IPS-18c (cell line): Measurements from ENCODE around the gene SIPA1.
"Not testable (repeated sequence)": the region's sequence is repeated elsewhere in the genome, so short reads cannot be mapped to it uniquely, and the experiment has no call there.

Experiments used
- H3K4me3 ChIP-seq: 2 replicates; pipeline ENCODE4 v1.7.0; 2013; ENCODE audit warnings: low read depth, mild to moderate bottlenecking, low read length, moderate library complexity; ENCODE audit not compliant: insufficient read depth
- H3K9me3 ChIP-seq: one replicate; pipeline ENCODE4 v1.6.1; 2013; ENCODE audit warnings: mild to moderate bottlenecking, low read length, moderate library complexity; ENCODE audit not compliant: control insufficient read depth, insufficient read depth

The SIPA1 gene

DNA sequence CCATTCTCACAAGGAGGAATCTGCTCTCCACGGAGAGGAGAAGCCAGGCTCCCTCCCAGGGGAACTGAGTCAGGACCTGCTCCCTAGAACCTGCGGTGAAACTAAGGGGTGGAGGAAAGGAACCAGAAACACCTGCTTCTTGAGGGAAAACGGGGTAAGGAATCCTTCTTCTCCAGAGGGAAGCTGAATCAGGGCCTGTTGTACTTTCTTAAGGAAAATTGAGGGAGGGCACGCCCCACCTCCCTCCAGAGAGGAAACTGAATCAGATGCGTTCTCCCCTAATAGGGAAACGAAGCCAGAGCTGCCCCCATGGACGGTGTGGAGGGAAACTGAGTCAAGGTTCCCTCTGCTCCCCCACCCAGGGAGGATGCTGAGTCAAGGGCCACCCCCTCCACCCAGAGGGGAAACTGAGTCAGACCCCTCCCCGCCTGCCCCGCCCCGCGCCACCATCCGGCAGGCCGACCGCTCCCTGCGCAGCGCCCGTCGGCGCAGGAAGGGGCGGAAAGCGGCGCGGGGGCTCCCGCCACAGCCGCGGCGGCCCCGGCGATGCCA, 24.4 kb downstream of the SIPA1 start:
- H3K9me3 ChIP-seq, result no peaks in the 10 kb centered on the region
- peak overlapping the region; percentile 92 for H3K4me3 ChIP-seq

DNA sequence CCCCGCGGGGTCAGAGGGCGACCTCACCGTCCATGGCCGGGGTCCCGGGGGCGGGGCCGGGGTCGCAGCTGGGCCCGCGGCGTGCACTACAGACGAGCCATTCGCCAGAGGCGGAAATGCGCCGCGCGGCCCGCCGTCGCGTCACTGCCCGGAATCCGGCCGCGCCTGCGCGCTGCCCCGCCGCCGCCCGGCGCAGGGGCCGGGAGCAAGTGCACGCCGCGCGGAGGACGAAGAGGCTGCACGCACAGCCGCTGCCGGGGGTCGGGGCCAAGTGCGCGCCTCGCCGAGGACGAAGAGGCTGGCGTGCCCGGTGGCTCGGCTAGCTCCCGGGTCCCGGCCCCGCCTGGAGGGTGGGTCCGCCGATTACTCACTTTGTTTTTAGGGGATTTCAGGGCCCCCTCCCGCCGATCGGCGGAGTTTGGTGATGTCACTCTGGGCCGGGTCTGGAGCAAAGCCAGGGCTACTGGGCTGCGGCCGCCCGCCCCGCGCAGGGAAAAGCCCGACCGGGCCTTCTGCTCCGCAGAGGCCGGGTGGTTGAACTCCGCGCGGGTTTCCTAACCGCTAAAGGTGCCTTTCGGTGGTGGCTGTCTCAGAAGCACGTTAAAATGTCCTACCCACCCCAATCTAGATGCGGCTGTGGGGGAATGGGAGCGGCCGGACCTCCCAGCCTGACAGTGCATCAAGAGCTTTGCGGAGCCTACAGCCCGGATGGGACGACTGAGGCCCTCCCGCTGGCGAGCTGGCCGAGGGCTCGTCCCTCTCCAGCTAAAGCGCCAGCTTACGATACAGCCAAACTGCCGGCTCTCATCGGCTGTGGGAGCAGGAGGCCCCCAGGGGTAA, 25.1 kb downstream of the SIPA1 start, which contains the start of gene RELA:
RELA (minus strand) TSS at position 118 of the 840 bp plus-strand sequence; CDS start at position 34, 84 bp downstream.
- no peaks in the 10 kb centered on the region for H3K9me3 ChIP-seq
- H3K4me3 ChIP-seq, result peak within 1 kb of the TSS; percentile 92

DNA sequence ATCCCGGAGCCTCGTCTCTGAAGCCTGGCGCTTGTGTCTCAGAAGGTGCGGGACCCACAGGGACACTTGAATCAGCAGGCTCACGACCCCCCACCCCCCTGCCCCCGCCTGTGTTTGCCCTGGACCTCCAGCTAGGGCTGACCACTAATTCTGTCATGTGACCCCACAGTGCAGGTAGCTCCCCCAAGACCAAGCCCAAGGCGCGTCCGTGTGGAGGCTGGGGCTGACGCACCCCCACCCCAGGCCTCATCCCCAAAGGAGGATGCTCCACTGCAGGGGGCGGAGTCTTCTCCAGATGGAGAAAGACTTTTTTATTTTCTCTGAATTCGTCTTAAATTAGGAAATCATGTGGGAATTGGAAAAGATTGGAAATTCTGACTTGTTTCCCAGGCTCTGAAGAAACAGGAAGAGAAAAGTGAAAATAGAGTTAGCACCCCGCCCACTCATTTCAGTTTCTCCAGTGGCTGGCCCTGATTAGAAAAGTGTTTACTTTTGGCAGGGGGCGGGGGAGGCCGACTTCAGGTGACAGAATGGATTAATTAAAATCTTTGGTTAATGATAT, 25.8 kb downstream of the SIPA1 start:
- H3K9me3 ChIP-seq, result no peaks in the 10 kb centered on the region
- peak overlapping the region; percentile 92 for H3K4me3 ChIP-seq

DNA sequence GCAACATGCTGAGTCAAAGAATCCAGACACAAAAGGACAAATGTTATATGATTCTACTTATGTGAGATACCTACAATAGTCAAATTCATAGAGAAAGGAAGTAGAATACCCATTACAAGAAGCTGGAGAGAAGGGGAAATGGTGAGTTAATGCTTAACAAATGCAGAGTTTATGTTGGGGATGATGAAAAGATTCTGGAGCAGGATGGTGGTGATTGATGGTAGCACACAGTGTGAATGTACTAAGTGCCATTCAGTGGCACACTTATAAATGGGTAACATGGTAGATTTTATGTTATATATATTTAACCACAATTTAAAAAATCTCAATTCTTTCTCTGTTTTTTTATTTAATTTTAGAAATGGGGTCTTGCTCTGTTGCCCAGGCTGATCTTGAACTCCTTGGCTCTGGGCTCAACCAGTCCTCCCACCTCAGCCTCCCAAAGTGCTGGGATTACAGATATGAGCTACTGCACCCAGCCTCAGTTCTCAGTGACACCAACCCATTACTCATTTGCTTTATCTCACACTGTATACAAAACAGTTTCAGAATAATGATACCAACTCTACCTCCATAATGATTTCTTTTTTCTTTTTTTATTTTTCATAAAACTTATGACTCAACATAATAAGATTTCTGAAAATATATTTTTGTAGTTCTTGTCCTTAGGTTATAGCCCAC, 34.4 kb downstream of the SIPA1 start:
- no peak overlapping the region for H3K4me3 ChIP-seq

DNA sequence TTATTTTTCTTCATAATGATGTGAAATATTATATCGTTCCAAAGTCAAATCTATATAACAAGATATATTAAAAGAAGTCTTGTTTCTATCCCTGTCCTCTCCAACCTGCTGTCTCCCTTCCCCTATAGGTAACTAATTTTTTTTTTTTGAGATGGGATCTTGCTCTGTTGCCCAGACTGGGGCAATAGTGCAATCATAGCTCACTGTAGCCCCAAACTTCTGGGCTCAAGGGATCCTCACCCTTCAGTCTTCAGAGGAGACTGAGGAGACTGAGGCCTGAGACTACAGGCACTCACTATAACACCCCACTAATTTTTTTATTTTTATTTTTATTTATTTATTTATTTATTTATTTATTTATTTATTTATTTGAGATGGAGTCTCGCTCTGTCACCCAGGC, 35.1 kb downstream of the SIPA1 start:
- H3K4me3 ChIP-seq, result no peak overlapping the region
- no peaks in the 10 kb centered on the region for H3K9me3 ChIP-seq

More for the DNA sequence above, 34.4 kb downstream of the SIPA1 start:
- no peaks in the 10 kb centered on the region for H3K9me3 ChIP-seq

DNA sequence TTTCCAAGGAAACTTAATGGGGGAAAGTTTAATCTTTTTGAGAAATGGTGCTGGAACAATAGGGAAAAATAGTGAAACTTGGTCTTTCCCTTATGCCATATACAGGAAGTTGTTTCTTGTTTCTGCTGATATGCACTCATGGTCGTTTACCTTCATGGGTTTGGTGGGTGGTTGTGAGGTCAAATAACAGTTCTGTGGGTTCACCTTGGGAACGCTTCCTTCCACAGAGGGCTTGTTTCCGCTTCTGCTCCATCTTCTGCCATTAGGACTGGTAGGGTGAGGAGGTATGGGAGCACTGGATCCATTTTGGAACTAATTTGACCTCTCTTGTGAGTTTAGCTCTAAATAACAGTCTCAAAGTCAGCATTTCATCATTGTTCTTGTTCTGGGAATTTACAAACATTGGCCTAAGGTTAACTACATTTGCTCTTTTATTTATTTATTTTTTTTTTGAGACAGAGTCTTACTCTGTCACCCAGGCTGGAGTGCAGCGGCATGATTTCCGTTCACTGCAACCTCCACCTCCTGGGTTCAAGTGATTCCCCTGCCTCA, 42.4 kb downstream of the SIPA1 start:
- Histone ChIP-seq H3K4me3 (no peak overlapping the region), H3K9me3 (no peaks in the 10 kb centered on the region)

DNA sequence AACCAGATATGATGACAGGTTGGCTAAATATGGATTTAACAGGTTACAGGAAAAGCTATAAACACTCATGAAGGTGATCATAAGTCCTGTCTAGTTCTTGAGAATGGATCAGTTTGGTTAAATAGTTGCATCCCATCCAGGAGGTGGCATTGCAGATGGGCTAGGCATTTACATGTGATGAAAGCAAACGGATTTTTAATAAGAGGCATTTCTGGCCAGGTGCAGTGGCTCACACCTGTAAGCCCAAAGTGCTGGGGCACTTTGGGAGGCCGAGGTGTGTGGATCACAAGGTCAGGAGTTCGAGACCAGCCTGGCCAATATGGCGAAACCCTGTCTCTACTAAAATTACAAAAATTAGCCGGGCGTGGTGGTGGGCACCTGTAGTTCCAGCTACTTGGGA, 45.6 kb downstream of the SIPA1 start:
- H3K4me3 ChIP-seq, H3K9me3 ChIP-seq: not testable (repeated sequence)

DNA sequence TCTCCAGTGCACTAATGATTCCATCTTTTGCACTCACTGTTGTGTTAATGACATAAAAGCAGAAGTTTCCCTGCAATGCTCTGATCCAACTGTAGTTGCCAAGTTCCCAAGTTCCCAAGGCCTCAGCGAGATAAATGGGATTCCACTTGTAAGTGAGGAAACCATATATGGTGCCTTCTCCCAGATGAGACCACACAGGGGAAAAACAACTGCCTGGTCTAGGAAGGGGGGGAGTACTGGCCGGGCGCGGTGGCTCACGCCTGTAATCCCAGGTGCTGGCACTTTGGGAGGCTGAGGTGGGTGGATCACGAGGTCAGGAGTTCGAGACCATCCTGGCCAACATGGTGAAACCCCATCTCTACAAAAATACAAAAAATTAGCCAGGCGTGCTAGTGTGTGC, 48.1 kb downstream of the SIPA1 start:
- Histone ChIP-seq H3K9me3 (no peaks in the 10 kb centered on the region), H3K4me3 (no peak overlapping the region)

DNA sequence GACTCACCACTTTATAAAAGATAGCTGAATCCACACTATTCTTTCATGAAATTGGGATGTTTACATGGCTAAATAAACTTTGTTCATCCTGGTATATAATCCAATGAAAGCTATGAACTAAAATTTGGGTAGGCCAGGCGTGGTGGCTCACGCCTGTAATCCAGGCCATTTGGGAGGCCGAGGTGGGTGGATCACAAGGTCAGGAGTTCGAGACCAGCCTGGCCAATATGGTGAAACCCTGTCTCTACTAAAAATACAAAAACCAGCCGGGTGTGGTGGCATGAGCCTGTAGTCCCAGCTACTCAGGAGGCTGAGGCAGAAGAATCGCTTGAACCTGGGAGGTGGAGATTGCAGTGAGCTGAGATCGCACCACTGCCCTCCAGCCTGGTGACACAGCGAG, 53.9 kb downstream of the SIPA1 start:
- not testable (repeated sequence) for H3K4me3 ChIP-seq, H3K9me3 ChIP-seq

DNA sequence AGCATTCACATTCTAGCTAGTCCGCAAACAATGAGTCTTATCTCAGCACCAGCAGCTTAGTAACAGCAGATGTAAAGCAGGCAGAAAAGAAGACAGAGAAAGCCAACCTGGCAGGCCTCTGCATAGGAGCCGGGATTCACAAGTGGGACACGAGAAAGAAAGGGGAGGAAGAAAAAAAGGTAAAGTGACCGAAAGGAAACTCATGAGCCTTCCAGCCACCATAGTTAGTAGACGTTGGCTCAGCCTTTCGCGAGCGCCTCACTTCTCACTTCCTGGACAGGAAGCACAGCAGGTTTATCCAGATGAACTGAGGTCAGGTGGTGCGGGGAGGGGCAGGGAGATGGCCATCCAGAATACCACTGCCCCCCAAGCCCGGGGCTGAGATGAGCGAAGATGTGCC, 54.5 kb downstream of the SIPA1 start:
- no peaks in the 10 kb centered on the region for H3K9me3 ChIP-seq
- no peak overlapping the region for H3K4me3 ChIP-seq

DNA sequence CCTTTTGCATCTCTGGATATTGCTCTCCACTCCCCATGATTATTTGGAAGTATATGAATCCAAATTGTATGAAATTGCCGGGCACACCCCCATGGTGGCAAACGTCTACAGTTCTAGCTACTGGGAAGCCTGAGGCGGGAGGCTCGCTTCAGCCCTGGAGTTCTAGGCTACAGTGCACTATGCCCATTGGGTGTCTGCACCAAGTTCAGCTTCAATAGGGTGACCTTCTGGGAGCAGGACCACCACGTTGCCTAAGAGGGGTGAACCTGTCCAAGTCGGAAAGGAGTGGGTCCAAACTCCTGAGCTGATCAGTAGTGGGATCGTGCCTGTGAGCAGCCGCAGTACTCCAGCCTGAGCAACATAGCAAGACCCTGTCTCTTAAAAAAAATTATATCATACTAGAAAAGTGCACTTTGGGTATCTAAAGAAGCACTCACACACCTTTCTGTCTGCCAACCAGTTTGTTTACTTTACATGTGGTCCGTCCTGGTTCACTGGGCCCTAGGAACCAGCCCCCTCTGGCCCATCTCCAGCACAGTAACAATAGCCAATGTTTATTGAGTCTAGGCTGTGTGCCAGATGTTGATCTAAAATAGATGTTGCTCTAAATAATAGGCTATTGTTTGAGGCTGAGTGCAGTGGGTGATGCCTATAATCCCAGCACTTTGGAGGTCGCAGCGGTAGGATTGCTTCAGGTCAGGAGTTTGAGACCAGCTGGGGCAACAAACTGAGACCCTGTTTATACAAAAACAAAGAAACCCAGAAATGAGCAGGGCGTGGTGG, 57.7 kb downstream of the SIPA1 start:
- no peak overlapping the region for H3K4me3 ChIP-seq
- no peaks in the 10 kb centered on the region for H3K9me3 ChIP-seq

DNA sequence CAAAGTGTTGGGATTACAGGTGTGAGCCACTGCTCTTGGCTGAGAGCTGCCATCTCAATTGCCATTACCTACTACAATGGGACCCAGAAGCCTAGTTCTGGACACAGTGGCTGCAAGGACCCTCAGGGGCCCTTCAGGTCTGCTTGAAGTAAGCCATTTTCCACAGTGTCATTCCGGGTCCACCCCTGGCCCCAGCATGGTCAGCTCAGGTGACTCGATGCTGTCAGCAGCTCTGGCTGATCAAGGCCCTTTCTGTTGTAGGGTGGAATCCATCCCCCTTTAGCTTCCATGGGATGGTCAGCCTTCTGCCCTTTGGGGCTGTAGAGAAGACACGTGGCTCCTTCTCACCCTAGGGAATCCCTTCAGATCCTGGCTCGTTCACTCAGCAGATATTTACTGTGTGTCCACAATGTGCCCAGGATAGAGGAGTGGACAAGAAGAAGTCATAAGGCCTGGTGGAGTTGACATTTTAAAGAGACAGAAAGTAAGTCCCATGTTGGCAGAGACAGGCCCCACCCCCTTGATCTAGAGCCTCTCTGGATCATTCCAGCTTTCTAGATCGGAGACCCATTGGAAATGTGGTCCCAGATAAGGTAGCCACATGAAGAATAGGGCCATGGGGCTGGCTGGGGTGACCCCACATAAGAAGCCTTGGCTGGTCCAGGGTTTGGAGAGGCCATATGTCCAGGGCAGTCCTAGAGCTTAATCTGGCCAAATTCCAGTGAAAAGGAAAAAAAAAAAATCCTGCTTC, 59.1 kb downstream of the SIPA1 start:
- no peaks in the 10 kb centered on the region for H3K9me3 ChIP-seq
- no peak overlapping the region for H3K4me3 ChIP-seq

DNA sequence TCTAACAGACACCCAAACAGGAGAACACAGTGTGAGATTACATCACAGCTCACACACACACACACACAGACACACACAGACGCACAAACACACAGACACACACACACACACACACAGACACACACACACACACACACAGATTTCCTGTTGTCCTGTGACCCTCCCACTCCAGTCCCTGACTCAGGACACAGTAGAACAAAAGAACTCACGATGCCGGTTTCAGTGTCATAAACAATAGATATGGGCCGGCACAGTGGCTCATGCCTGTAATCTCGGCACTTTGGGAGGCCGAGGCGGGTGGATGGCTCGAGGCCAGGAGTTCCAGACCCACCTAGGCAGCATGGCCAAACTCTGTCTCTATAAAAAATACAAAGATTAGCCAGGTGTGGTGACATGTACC, 60.3 kb downstream of the SIPA1 start:
- Histone ChIP-seq H3K4me3 (no peak overlapping the region), H3K9me3 (no peaks in the 10 kb centered on the region)

DNA sequence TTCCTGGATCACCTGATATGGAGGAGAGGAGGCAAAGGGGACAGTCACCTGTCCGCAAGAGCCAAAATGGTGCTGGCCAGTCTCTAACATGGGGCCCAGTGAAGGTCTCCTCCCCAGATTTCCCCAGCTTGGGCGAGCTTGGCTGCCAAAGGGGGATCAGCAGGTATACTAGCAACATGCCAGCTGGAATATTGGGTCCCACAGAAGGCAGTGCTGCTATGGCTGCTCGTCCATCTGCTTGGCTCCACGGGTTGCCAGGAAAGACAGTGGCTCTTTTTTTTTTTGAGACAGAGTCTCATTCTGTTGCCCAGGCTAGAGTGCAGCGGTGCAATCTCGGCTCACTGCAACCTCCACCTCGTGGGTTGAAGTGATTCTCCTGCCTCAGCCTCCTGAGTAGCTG, 61.4 kb downstream of the SIPA1 start:
- Histone ChIP-seq H3K4me3 (no peak overlapping the region), H3K9me3 (no peaks in the 10 kb centered on the region)

DNA sequence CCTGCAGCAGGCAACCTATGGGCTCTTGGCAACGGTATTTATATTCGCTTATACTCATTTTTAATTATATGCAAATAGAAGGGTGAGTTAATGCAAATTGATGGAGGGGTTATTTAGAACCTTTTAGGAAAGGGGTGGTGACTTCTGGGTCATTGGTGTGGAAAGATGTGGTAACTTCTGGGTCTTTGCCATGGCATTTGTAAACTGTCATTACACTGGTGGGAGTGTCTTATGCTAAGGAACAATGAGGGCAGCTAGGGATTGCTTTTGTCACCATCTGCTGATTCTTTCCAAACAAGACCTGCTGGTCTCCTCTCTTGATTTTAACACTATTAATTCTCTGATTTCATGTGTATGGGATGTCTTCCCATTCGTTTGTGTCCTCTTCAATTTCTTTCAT, 62.5 kb downstream of the SIPA1 start:
- H3K9me3 ChIP-seq, result no peaks in the 10 kb centered on the region

More for the DNA sequence above, 62.5 kb downstream of the SIPA1 start:
- no peak overlapping the region for H3K4me3 ChIP-seq
